ENCODE data around the gene SMAP1.
A peak's percentile ranks its signal among the peaks of the same experiment; 100 is the strongest.

Gene SMAP1

DNA sequence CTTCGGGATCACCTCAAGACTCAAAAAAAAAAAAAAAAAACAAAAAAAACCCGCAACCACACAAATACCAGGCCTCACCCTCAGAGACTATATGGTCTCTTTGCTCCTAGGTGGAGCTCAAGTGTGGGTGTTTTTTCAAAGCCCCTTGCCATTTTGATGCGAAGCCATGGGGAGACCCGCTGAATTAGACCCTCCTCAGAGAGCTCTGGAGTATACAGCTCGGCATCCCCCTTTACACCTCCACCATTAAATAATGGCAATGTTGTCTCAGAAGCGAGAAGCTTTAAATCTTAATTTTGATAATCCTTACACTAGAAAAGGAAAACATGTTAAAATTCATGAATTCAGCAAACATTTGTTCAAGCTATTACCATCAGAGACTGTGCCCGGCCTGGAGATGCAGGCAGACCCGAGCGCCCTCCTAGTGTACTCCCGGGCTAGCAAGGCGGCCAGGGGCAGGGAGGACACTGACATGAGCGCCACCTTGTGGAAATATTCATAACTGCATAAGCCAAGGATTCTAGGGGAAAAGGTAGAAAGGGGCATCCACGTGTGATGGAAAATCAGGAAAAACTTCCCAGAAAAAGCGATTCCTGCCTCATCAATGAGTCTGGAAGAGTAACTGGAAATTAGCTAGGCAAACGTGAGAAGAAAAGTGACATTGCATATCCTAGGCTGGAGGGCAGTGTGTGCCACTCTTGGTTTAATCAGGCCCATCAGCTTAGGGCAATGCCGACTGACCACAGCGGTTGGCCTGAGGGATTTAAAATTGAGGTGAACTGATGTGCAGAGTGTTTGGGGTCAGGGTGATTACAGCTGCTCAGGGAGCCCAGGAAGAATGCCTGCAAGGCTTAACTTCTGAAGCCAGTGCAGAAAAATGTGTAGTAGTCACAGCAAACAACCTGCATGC, 216.6 kb downstream of the SMAP1 start:
- ChIA-PET POLR2A (no interaction called here), CTCF (interaction anchor here (0.5 to 4.3 kb wide), 82 partner anchors 8 to 1498 kb away, joined by 3 to 135 read pairs (median 4); partner anchors contain the start of genes B3GAT2 and SDHAF4)
- Histone ChIP-seq H3K4me3 (ENCODE audit: low read depth, low read length) (no peak overlapping the region), H3K9me3 (ENCODE audit: control insufficient read depth, insufficient read depth, low read depth, low read length) (no peaks in the 10 kb centered on the region), H3K27ac (ENCODE audit: extremely low read depth, low read depth, low read length) (no peak overlapping the region), H3K4me1 (ENCODE audit: control insufficient read depth, insufficient read depth, low read length) (no peaks in the 10 kb centered on the region), H3K36me3 (ENCODE audit: control insufficient read depth in 2 of 2, insufficient read depth in 1 of 2, low read length in 2 of 2) (no peaks in the 10 kb centered on the region)
- no peak for TF ChIP-seq KLF7 (tag by site-specific recombination; IDR thresholded peaks at IDR 0.05; ENCODE audit: borderline replicate concordance)
- no peak for TF ChIP-seq PRDM1 (tag by site-specific recombination; IDR thresholded peaks at IDR 0.05)
- TF ChIP-seq ZNF654 (tag by site-specific recombination; IDR thresholded peaks at IDR 0.05; ENCODE audit: low read depth): peak; percentile 76
- no peak for TF ChIP-seq ZNF596 (tag by site-specific recombination; IDR thresholded peaks at IDR 0.05)
- no peak for TF ChIP-seq ZNF530 (tag by site-specific recombination; IDR thresholded peaks at IDR 0.05; ENCODE audit: low read depth)
- TF ChIP-seq, protein P1, sequence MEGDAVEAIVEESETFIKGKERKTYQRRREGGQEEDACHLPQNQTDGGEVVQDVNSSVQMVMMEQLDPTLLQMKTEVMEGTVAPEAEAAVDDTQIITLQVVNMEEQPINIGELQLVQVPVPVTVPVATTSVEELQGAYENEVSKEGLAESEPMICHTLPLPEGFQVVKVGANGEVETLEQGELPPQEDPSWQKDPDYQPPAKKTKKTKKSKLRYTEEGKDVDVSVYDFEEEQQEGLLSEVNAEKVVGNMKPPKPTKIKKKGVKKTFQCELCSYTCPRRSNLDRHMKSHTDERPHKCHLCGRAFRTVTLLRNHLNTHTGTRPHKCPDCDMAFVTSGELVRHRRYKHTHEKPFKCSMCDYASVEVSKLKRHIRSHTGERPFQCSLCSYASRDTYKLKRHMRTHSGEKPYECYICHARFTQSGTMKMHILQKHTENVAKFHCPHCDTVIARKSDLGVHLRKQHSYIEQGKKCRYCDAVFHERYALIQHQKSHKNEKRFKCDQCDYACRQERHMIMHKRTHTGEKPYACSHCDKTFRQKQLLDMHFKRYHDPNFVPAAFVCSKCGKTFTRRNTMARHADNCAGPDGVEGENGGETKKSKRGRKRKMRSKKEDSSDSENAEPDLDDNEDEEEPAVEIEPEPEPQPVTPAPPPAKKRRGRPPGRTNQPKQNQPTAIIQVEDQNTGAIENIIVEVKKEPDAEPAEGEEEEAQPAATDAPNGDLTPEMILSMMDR (tag by site-specific recombination; IDR thresholded peaks at IDR 0.05): peak; percentile 82
- TF ChIP-seq ZNF623 (tag by site-specific recombination; IDR thresholded peaks at IDR 0.05): no peak
- TF ChIP-seq ZNF2 (tag by site-specific recombination; IDR thresholded peaks at IDR 0.05): peak; percentile 59
- no peak for TF ChIP-seq ZNF510 (tag by site-specific recombination; IDR thresholded peaks at IDR 0.05; ENCODE audit: insufficient replicate concordance)
- TF ChIP-seq OSR2 (tag by site-specific recombination; IDR thresholded peaks at IDR 0.05): no peak
- peak; percentile 52; the same call in 1 of the 2 replicates for TF ChIP-seq IKZF3 (tag by site-specific recombination; IDR thresholded peaks at IDR 0.05)

DNA sequence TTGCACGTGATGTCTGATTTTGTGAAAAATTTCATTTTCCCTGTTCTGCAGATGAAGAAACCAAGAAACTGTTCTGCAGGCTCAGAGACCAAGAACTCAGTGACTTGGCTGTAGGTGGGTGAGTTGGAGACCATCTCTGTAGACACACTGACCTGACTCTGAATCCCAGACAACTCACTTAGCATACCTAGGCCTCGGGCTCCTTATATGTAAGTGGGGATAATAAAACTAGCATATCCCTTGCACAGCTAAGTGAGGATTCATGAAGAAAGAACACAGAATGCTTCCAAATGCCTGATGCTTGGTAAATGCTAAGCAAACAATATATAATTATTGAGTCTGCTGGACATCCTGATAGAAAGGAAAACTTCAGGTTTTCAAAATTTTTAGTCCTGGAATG, 218.4 kb downstream of the SMAP1 start:
- TF ChIP-seq ZNF548 (tag by site-specific recombination; IDR thresholded peaks at IDR 0.05) (no peak), ZNF211 (tag by site-specific recombination; IDR thresholded peaks at IDR 0.05; ENCODE audit: low read depth) (no peak), ZNF239 (tag by site-specific recombination; IDR thresholded peaks at IDR 0.05) (no peak), ZNF837 (tag by site-specific recombination; IDR thresholded peaks at IDR 0.05) (no peak), ZNF558 (tag by site-specific recombination; IDR thresholded peaks at IDR 0.05) (no peak)
- TF ChIP-seq, protein P2, sequence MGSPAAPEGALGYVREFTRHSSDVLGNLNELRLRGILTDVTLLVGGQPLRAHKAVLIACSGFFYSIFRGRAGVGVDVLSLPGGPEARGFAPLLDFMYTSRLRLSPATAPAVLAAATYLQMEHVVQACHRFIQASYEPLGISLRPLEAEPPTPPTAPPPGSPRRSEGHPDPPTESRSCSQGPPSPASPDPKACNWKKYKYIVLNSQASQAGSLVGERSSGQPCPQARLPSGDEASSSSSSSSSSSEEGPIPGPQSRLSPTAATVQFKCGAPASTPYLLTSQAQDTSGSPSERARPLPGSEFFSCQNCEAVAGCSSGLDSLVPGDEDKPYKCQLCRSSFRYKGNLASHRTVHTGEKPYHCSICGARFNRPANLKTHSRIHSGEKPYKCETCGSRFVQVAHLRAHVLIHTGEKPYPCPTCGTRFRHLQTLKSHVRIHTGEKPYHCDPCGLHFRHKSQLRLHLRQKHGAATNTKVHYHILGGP (tag by site-specific recombination; IDR thresholded peaks at IDR 0.05): no peak
- no peaks in the 10 kb centered on the region for H3K36me3 ChIP-seq (ENCODE audit: control insufficient read depth in 2 of 2, insufficient read depth in 1 of 2, low read length in 2 of 2)
- no peak overlapping the region for H3K27ac ChIP-seq (ENCODE audit: extremely low read depth, low read depth, low read length)
- POLR2A ChIA-PET: no interaction called here
- CTCF ChIA-PET: interaction anchor here (0.6 to 4.3 kb wide), 15 partner anchors 9 to 665 kb away, joined by 3 to 135 read pairs (median 18); partner anchors contain the start of genes B3GAT2 and SDHAF4
- H3K9me3 ChIP-seq (ENCODE audit: control insufficient read depth, insufficient read depth, low read depth, low read length): no peaks in the 10 kb centered on the region
- H3K4me3 ChIP-seq (ENCODE audit: low read depth, low read length): no peak overlapping the region
- H3K4me1 ChIP-seq (ENCODE audit: control insufficient read depth, insufficient read depth, low read length): no peaks in the 10 kb centered on the region

GRCh38 chr6:70886661-70887060, 219.0 kb downstream of the SMAP1 start:
- ChIA-PET CTCF (interaction anchor here (0.6 to 4.3 kb wide), 8 partner anchors 8 to 1112 kb away, joined by 3 to 135 read pairs (median 30); partner anchors contain the start of gene B3GAT2), POLR2A (no interaction called here)
- H3K36me3 ChIP-seq (ENCODE audit: control insufficient read depth in 2 of 2, insufficient read depth in 1 of 2, low read length in 2 of 2): no peaks in the 10 kb centered on the region
- no peak overlapping the region for H3K4me3 ChIP-seq (ENCODE audit: low read depth, low read length)
- no peak overlapping the region for H3K27ac ChIP-seq (ENCODE audit: extremely low read depth, low read depth, low read length)
- no peaks in the 10 kb centered on the region for H3K4me1 ChIP-seq (ENCODE audit: control insufficient read depth, insufficient read depth, low read length)
- no peaks in the 10 kb centered on the region for H3K9me3 ChIP-seq (ENCODE audit: control insufficient read depth, insufficient read depth, low read depth, low read length)
- TF ChIP-seq ZNF585B (tag by site-specific recombination; IDR thresholded peaks at IDR 0.05) (no peak), ZNF707 (tag by site-specific recombination; IDR thresholded peaks at IDR 0.05) (no peak), ZNF510 (tag by site-specific recombination; IDR thresholded peaks at IDR 0.05; ENCODE audit: insufficient replicate concordance) (no peak), EGR2 (tag by site-specific recombination; IDR thresholded peaks at IDR 0.05; ENCODE audit: low read depth) (no peak), ZFP37 (tag by site-specific recombination; IDR thresholded peaks at IDR 0.05) (no peak), ZNF610 (tag by site-specific recombination; IDR thresholded peaks at IDR 0.05; ENCODE audit: borderline replicate concordance) (no peak), ZNF449 (tag by site-specific recombination; IDR thresholded peaks at IDR 0.05) (no peak), ZNF660 (tag by site-specific recombination; IDR thresholded peaks at IDR 0.05) (no peak), ZNF624 (tag by site-specific recombination; IDR thresholded peaks at IDR 0.05) (no peak), ZNF426 (tag by site-specific recombination; IDR thresholded peaks at IDR 0.05) (no peak)
- TF ChIP-seq, protein P2 (tag by site-specific recombination; IDR thresholded peaks at IDR 0.05): no peak
